ENCODE data around the gene PFKFB2. TPM values are rescaled to one million over a fixed set of nuclear protein-coding genes. Genes with fewer than 3 reads are reported as not detected.

PFKFB2 gene
- total and polyA plus RNA-seq, 7 experiments from 2014 or later: 0.64 to 4.6 (median 2.5) TPM

DNA sequence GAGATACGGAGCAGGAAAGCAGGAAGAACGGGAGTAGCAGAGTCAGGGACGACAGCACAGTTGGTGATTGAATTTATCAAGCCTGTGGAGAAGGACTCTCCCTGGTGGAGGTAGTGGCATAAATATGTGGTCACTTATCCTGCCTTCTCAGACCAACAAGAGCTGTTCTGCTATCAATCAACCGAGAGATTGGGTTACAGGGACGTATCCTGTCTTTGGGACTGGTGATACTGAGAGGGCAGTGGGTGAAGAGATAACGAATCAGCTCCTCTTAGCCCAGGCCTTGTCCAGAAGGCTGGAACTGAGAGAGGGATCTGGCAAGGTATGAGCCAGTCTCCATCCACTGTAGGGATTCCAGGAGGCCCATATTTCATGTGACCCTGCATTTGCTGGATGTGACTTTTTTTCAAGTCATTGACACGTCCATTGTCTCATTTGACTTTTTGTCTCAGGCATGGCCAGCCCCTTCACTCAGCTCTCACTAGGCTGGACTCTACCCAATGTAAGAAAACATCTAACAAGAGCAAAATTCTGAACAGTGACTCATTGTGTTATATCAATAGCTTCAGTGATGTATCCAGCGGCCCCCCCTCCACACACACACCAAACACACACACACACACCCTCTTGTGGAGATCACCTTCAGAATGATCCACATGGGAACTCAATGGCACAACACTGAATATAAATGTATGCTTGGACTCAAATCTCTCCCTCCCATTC, 31.8 kb upstream of the PFKFB2 start:
- peak overlapping the region in 1 of 9 donors; percentile 32 for H3K27ac Mint-ChIP-seq
- H3K36me3 Mint-ChIP-seq: no peaks in the 10 kb centered on the region
- Histone ChIP-seq H3K4me3 (ENCODE audit: low read length) (no peak overlapping the region), H3K27ac (ENCODE audit: low read depth, low read length) (no peak overlapping the region), H3K9me3 (ENCODE audit: control insufficient read depth in 2 of 3, low read length in 3 of 3) (no peaks in the 10 kb centered on the region), H3K4me1 (ENCODE audit: control insufficient read depth in 2 of 2, insufficient read depth in 2 of 2, low read length in 2 of 2) (no peaks in the 10 kb centered on the region), H3K27me3 (ENCODE audit: control insufficient read depth in 2 of 2, insufficient read depth in 2 of 2, low read length in 2 of 2) (no peaks in the 10 kb centered on the region), H3K36me3 (ENCODE audit: control insufficient read depth in 2 of 3, insufficient read depth in 3 of 3, low read length in 3 of 3) (no peaks in the 10 kb centered on the region)
- DNase-seq (no peak), ATAC-seq (no peak)
- H3K4me3 Mint-ChIP-seq: no peak overlapping the region
- intact Hi-C loops (cut with micrococcal nuclease): no loop called here
- POLR2A ChIA-PET: interaction anchor here (1.2 kb wide), 1 partner anchor 446 kb away, joined by 3 read pairs; no protein-coding TSS in a partner anchor
- H3K9me3 Mint-ChIP-seq: no peaks in the 10 kb centered on the region
- H3K27me3 Mint-ChIP-seq: peaks cover 2 to 23% (median 10%) of the 10 kb centered on the region in 5 donors
- CTCF ChIA-PET: interaction anchor here (0.7 to 1.3 kb wide), 2 partner anchors 16 to 1362 kb away, joined by 3 to 4 read pairs; no protein-coding TSS in a partner anchor
- H3K4me1 Mint-ChIP-seq: no peaks in the 10 kb centered on the region

DNA sequence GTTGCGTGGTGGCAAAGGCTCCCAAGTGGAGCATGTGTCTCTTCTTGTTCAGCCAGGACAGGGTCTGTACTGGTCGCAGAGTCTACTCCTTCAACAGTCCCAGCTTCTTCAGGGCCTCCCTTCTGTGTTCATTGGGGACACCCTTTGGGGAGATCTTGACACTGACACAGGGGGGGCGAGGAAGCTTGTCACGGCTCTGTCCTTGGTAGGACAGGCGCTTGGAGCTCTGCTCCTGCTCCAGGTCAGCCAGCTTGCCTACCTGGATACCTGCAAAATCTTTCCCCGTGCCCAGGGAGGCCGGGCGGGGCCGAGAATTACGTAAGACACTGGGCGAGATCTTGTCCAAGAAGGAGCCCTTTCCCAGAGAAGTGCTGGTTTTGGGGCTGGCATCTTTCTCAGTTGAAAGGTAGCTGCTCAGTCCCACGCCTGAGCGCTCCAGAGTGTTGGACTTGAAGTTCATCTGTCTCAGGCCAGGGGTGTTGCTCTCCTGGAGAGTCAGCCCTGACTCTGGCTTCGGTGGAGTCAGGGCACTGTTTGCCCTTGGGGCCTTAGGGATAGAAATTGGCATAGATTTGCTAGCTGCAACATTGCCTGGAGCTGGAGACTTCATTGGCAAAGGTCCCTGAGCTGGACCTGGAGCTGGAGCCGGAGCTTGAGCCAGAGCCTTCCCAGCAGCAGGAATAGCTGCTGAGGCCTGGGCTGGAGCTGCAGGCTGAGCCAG, 31.0 kb upstream of the PFKFB2 start:
- no peak overlapping the region for H3K27ac Mint-ChIP-seq

DNA sequence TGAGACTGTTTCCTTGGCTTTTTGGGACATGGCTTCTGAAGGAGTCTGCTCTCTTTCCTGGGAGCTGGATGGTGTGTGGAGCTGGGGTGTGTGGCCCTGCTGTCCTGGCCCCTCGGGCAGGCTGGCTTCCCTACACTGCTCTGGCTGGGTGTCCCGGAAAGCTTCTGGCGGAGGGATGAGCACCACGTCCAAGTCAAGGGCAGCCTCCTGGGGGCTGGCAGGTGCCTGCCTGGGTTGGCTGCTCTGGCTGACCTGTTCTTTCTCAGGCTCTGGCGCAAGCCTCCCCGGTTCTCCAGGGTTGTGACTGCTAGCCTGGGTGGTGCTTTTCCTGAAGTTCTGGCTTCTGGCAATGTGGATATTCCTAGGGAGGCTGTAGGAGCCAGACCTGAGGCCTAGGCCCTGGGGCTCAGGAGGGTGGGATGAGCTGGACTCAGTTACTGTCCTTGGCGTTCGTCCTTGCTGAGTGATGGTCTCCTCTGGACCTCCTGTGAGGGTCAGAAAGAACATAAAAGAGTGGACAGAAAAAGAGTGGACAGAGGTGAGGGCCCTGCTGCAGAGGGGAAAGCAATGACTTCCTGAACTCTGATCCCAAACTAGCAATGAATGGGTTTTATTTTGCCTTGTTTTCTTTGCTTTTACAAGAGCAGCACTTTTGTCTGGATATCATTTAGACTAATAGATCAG, 29.9 kb upstream of the PFKFB2 start:
- Mint-ChIP-seq H3K4me3 (no peak overlapping the region), H3K27me3 (peaks cover 5 to 34% (median 17%) of the 10 kb centered on the region in 5 donors), H3K4me1 (no peaks in the 10 kb centered on the region), H3K36me3 (no peaks in the 10 kb centered on the region), H3K27ac (no peak overlapping the region), H3K9me3 (peaks cover 0 to 2% (median 0%) of the 10 kb centered on the region in 11 donors)
- Histone ChIP-seq H3K27me3 (ENCODE audit: control insufficient read depth in 2 of 2, insufficient read depth in 2 of 2, low read length in 2 of 2) (peaks cover 0 to 3% of the 10 kb centered on the region in 2 donors), H3K36me3 (ENCODE audit: control insufficient read depth in 2 of 3, insufficient read depth in 3 of 3, low read length in 3 of 3) (no peaks in the 10 kb centered on the region), H3K27ac (ENCODE audit: low read depth, low read length) (no peak overlapping the region), H3K9me3 (ENCODE audit: control insufficient read depth in 2 of 3, low read length in 3 of 3) (no peaks in the 10 kb centered on the region), H3K4me1 (ENCODE audit: control insufficient read depth in 2 of 2, insufficient read depth in 2 of 2, low read length in 2 of 2) (no peaks in the 10 kb centered on the region), H3K4me3 (ENCODE audit: low read length) (no peak overlapping the region)
- ChIA-PET CTCF (interaction anchor here (1.1 kb wide), 1 partner anchor 19 kb away, joined by 7 read pairs; no protein-coding TSS in a partner anchor), POLR2A (no interaction called here)
- DNase-seq (no peak), ATAC-seq (no peak)
- intact Hi-C loops (cut with micrococcal nuclease): no loop called here

More for the DNA sequence above, 31.0 kb upstream of the PFKFB2 start:
- Mint-ChIP-seq H3K4me1 (no peaks in the 10 kb centered on the region), H3K9me3 (no peaks in the 10 kb centered on the region), H3K4me3 (no peak overlapping the region), H3K27me3 (peaks cover 5 to 28% (median 12%) of the 10 kb centered on the region in 5 donors), H3K36me3 (no peaks in the 10 kb centered on the region)
- DNase-seq (no peak), ATAC-seq (no peak)
- Histone ChIP-seq H3K4me1 (ENCODE audit: control insufficient read depth in 2 of 2, insufficient read depth in 2 of 2, low read length in 2 of 2) (no peaks in the 10 kb centered on the region), H3K9me3 (ENCODE audit: control insufficient read depth in 2 of 3, low read length in 3 of 3) (no peaks in the 10 kb centered on the region), H3K4me3 (ENCODE audit: low read length) (no peak overlapping the region), H3K36me3 (ENCODE audit: control insufficient read depth in 2 of 3, insufficient read depth in 3 of 3, low read length in 3 of 3) (no peaks in the 10 kb centered on the region), H3K27me3 (ENCODE audit: control insufficient read depth in 2 of 2, insufficient read depth in 2 of 2, low read length in 2 of 2) (peaks cover 0 to under 1% of the 10 kb centered on the region in 2 donors), H3K27ac (ENCODE audit: low read depth, low read length) (no peak overlapping the region)
- POLR2A ChIA-PET: no interaction called here
- CTCF ChIA-PET: interaction anchor here (0.7 to 1.3 kb wide), 3 partner anchors 17 to 1363 kb away, joined by 3 to 7 read pairs (median 4); no protein-coding TSS in a partner anchor
- intact Hi-C loops (cut with micrococcal nuclease): no loop called here

DNA sequence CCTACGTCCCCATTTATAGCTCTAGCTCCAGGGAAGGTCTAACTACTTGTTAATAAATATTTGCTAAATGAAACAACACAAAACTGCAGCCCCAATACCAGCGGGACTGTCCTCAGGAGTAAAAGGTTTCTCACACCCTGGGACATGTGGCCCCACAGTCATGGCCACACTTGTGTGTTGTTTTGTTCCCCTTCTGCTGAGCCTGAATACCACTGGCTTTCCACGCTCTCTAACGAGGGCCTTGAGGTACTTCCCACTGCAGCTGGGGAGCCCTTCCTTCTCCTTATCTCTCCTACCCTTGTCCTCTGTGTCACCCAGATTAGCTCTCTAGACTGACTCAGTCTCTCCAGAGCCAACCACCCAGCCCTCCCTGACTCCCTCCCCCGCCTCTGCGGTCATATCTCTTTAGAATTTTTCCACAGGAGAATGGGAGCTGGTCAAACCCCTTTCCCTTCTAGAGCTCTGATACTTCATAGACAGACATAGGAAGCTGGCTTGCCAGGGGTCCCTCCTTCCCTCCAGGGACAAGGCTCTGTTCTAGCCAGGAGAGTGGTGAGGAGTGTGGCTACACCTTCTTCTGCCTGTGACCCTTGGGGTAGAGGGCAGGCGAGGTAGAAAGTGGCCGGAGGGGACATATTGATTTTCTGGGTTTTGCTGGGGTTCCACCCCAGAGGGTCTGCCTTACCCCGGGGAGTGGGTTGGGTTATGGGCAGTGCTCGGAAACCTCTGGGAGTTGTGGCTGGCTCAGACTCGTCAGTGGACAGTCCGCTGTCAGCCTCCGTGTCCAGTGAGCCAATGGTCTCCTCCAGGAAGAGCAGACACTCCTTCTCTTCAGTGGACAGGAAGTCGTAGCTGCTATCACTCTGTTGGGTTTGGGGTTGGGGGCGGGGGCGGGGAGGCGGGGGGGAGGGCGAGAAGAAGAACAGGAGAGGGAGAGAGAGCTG, 28.6 kb upstream of the PFKFB2 start:
- DNase-seq (no peak), ATAC-seq (no peak)
- Mint-ChIP-seq H3K27ac (no peak overlapping the region), H3K36me3 (no peaks in the 10 kb centered on the region), H3K9me3 (peaks cover 0 to 2% (median 0%) of the 10 kb centered on the region in 11 donors), H3K4me1 (no peaks in the 10 kb centered on the region), H3K27me3 (peaks cover 5 to 39% (median 17%) of the 10 kb centered on the region in 5 donors), H3K4me3 (no peak overlapping the region)
- POLR2A ChIA-PET: interaction anchor here (0.6 to 1.2 kb wide), 2 partner anchors 9 to 21 kb away, joined by 3 read pairs; no protein-coding TSS in a partner anchor
- H3K4me3 ChIP-seq (ENCODE audit: low read length): no peak overlapping the region
- intact Hi-C loops (cut with micrococcal nuclease): no loop called here
- CTCF ChIA-PET: interaction anchor here (0.5 to 1.2 kb wide), 3 partner anchors 13 to 380 kb away, joined by 3 to 5 read pairs (median 3); no protein-coding TSS in a partner anchor
- no peaks in the 10 kb centered on the region for H3K36me3 ChIP-seq (ENCODE audit: control insufficient read depth in 2 of 3, insufficient read depth in 3 of 3, low read length in 3 of 3)
- H3K9me3 ChIP-seq (ENCODE audit: control insufficient read depth in 2 of 3, low read length in 3 of 3): no peaks in the 10 kb centered on the region
- H3K27me3 ChIP-seq (ENCODE audit: control insufficient read depth in 2 of 2, insufficient read depth in 2 of 2, low read length in 2 of 2): peaks cover 0 to 9% of the 10 kb centered on the region in 2 donors
- H3K27ac ChIP-seq (ENCODE audit: low read depth, low read length): peak overlapping the region; percentile 28
- H3K4me1 ChIP-seq (ENCODE audit: control insufficient read depth in 2 of 2, insufficient read depth in 2 of 2, low read length in 2 of 2): no peaks in the 10 kb centered on the region

DNA sequence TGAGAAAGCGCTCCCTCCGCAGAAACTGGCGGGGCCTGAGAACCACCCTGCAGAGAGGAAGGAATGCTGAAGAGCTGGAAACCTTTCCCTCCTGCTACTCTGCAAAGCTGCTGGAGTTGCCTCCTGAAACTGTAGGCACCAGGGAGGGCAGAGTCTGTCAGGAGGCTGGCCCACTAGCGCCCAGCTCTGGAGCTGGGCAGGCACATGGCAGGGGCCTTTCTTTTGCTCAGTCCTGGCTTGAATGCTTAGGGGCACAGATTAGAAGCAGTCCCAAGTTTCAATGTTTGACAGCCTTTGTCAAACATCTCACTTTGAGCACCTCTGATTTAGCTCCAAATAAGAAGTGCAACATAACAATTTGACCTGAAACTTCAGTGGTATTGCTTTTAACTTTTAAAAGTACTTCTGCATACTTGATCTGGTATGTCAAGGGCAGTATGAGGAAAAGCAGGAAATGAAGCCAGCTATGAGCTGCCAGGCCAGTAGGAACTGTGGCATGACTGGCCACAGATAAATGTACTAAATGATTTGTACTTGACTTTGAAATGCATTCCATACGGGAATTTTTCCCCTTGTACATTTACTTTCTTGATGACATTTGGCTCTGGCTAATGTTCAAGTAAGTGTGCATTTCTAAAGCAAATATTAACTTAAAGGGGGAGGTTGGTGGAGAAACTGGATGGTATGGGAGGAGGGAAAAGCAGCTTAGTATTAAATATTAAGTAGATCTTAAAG, 27.8 kb upstream of the PFKFB2 start:
- peaks cover 0 to 6% (median 0%) of the 10 kb centered on the region in 7 donors for H3K4me1 Mint-ChIP-seq
- POLR2A ChIA-PET: no interaction called here
- intact Hi-C loops (cut with micrococcal nuclease): no loop called here

More for the DNA sequence above, 27.8 kb upstream of the PFKFB2 start:
- no peak overlapping the region for H3K4me3 ChIP-seq (ENCODE audit: low read length)
- H3K9me3 ChIP-seq (ENCODE audit: control insufficient read depth in 2 of 3, low read length in 3 of 3): no peaks in the 10 kb centered on the region
- H3K27ac Mint-ChIP-seq: no peak overlapping the region
- no peaks in the 10 kb centered on the region for H3K36me3 Mint-ChIP-seq
- H3K36me3 ChIP-seq (ENCODE audit: control insufficient read depth in 2 of 3, insufficient read depth in 3 of 3, low read length in 3 of 3): no peaks in the 10 kb centered on the region
- CTCF ChIA-PET: interaction anchor here (1.2 kb wide), 1 partner anchor 14 kb away, joined by 3 read pairs; no protein-coding TSS in a partner anchor
- H3K27me3 ChIP-seq (ENCODE audit: control insufficient read depth in 2 of 2, insufficient read depth in 2 of 2, low read length in 2 of 2): peaks cover 0 to 9% of the 10 kb centered on the region in 2 donors
- no peak overlapping the region for H3K27ac ChIP-seq (ENCODE audit: low read depth, low read length)
- DNase-seq (no peak), ATAC-seq (no peak)
- H3K4me1 ChIP-seq (ENCODE audit: control insufficient read depth in 2 of 2, insufficient read depth in 2 of 2, low read length in 2 of 2): no peaks in the 10 kb centered on the region
- peaks cover 0 to 2% (median 0%) of the 10 kb centered on the region in 11 donors for H3K9me3 Mint-ChIP-seq
- no peak overlapping the region for H3K4me3 Mint-ChIP-seq
- peaks cover 11 to 45% (median 17%) of the 10 kb centered on the region in 5 donors for H3K27me3 Mint-ChIP-seq
